ENCODE measurements around the gene VPS26A. TPM values are rescaled to one million over a fixed set of nuclear protein-coding genes. Genes with fewer than 3 reads are reported as not detected.
A peak's percentile ranks its signal among the peaks of the same experiment; 100 is the strongest.

VPS26A gene
- total RNA-seq: 28.4 and 31.1 TPM in 2 replicates

- H3K27ac Mint-ChIP-seq: peak within 1 kb of the TSS; percentile 86
- H3K9me3 Mint-ChIP-seq: no peaks in the 10 kb centered on the region
- no peaks in the 10 kb centered on the region for H3K36me3 Mint-ChIP-seq (ENCODE audit: low read depth)
- peak within 1 kb of the TSS; percentile 94 for H3K4me3 Mint-ChIP-seq (ENCODE audit: low read depth)
- DNase-seq (ENCODE audit: low spot score): peak; percentile 98
- H3K4me1 Mint-ChIP-seq (ENCODE audit: low read depth): peaks cover 21% of the 10 kb centered on the region
- H3K27me3 Mint-ChIP-seq (ENCODE audit: low read depth): no peaks in the 10 kb centered on the region
- intact Hi-C loops (cut with micrococcal nuclease): loop anchor here (1.0 to 10.0 kb wide), 4 partner anchors 34 to 223 kb away; partner anchors contain the start of genes DDX50 and HKDC1
Measured at GRCh38 chr10:69123747-69124562, at the start of gene VPS26A. Gene VPS26A (plus strand): TSS chr10:69124178. CDS start chr10:69124278, 100 bp downstream.

- no peak overlapping the region for H3K27ac Mint-ChIP-seq
- no peak for DNase-seq (ENCODE audit: low spot score)
- H3K4me1 Mint-ChIP-seq (ENCODE audit: low read depth): peaks cover 12% of the 10 kb centered on the region
- H3K9me3 Mint-ChIP-seq: no peaks in the 10 kb centered on the region
- intact Hi-C loops (cut with micrococcal nuclease): no loop called here
- no peak overlapping the region for H3K4me3 Mint-ChIP-seq (ENCODE audit: low read depth)
- no peaks in the 10 kb centered on the region for H3K36me3 Mint-ChIP-seq (ENCODE audit: low read depth)
- H3K27me3 Mint-ChIP-seq (ENCODE audit: low read depth): no peaks in the 10 kb centered on the region
Measured at GRCh38 chr10:69074532-69074931, 49.4 kb upstream of the VPS26A start.

- Mint-ChIP-seq H3K4me3 (ENCODE audit: low read depth) (no peak overlapping the region), H3K27ac (no peak overlapping the region), H3K9me3 (no peaks in the 10 kb centered on the region)
Measured at GRCh38 chr10:69075431-69075830, 48.5 kb upstream of the VPS26A start.

GRCh38 chr10:69078311-69078710 lies 45.7 kb upstream of the VPS26A start:
- DNase-seq (ENCODE audit: low spot score): no peak
- no peaks in the 10 kb centered on the region for H3K27me3 Mint-ChIP-seq (ENCODE audit: low read depth)
- H3K27ac Mint-ChIP-seq: no peak overlapping the region
- H3K4me3 Mint-ChIP-seq (ENCODE audit: low read depth): no peak overlapping the region
- H3K9me3 Mint-ChIP-seq: no peaks in the 10 kb centered on the region
- no peaks in the 10 kb centered on the region for H3K36me3 Mint-ChIP-seq (ENCODE audit: low read depth)
- peaks cover 10% of the 10 kb centered on the region for H3K4me1 Mint-ChIP-seq (ENCODE audit: low read depth)
- intact Hi-C loops (cut with micrococcal nuclease): no loop called here

More at GRCh38 chr10:69075431-69075830, 48.5 kb upstream of the VPS26A start:
- Mint-ChIP-seq H3K4me1 (ENCODE audit: low read depth) (peaks cover 14% of the 10 kb centered on the region), H3K27me3 (ENCODE audit: low read depth) (no peaks in the 10 kb centered on the region), H3K36me3 (ENCODE audit: low read depth) (no peaks in the 10 kb centered on the region)
- intact Hi-C loops (cut with micrococcal nuclease): no loop called here
- no peak for DNase-seq (ENCODE audit: low spot score)

GRCh38 chr10:69080226-69080625 lies 43.8 kb upstream of the VPS26A start:
- intact Hi-C loops (cut with micrococcal nuclease): no loop called here
- no peak for DNase-seq (ENCODE audit: low spot score)
- no peak overlapping the region for H3K27ac Mint-ChIP-seq
- no peaks in the 10 kb centered on the region for H3K36me3 Mint-ChIP-seq (ENCODE audit: low read depth)
- H3K4me1 Mint-ChIP-seq (ENCODE audit: low read depth): peaks cover 7% of the 10 kb centered on the region
- H3K4me3 Mint-ChIP-seq (ENCODE audit: low read depth): no peak overlapping the region
- no peaks in the 10 kb centered on the region for H3K27me3 Mint-ChIP-seq (ENCODE audit: low read depth)
- no peaks in the 10 kb centered on the region for H3K9me3 Mint-ChIP-seq

GRCh38 chr10:69086001-69086509 lies 37.9 kb upstream of the VPS26A start:
- intact Hi-C loops (cut with micrococcal nuclease): loop anchor here (5.0 kb wide), 2 partner anchors 116 to 184 kb away; partner anchors contain the start of gene DDX50
- peaks cover 33% of the 10 kb centered on the region for H3K4me1 Mint-ChIP-seq (ENCODE audit: low read depth)
- peak overlapping the region; percentile 74 for H3K4me3 Mint-ChIP-seq (ENCODE audit: low read depth)
- peaks cover 31% of the 10 kb centered on the region for H3K36me3 Mint-ChIP-seq (ENCODE audit: low read depth)
- H3K9me3 Mint-ChIP-seq: no peaks in the 10 kb centered on the region
- peak overlapping the region; percentile 90 for H3K27ac Mint-ChIP-seq
- no peak for DNase-seq (ENCODE audit: low spot score)
- H3K27me3 Mint-ChIP-seq (ENCODE audit: low read depth): no peaks in the 10 kb centered on the region

GRCh38 chr10:69087590-69088470 lies 36.1 kb upstream of the VPS26A start, which contains the start of gene SRGN:
Gene SRGN (plus strand): TSS chr10:69088103. CDS start chr10:69088158, 55 bp downstream.
- H3K4me3 Mint-ChIP-seq (ENCODE audit: low read depth): peak within 1 kb of the TSS; percentile 91
- H3K36me3 Mint-ChIP-seq (ENCODE audit: low read depth): peaks cover 42% of the 10 kb centered on the region
- intact Hi-C loops (cut with micrococcal nuclease): loop anchor here (1.0 to 5.0 kb wide), 9 partner anchors 22 to 186 kb away; partner anchors contain the start of genes DDX50 and SUPV3L1
- no peaks in the 10 kb centered on the region for H3K9me3 Mint-ChIP-seq
- peaks cover 43% of the 10 kb centered on the region for H3K4me1 Mint-ChIP-seq (ENCODE audit: low read depth)
- peak; percentile 82 for DNase-seq (ENCODE audit: low spot score)
- H3K27me3 Mint-ChIP-seq (ENCODE audit: low read depth): no peaks in the 10 kb centered on the region
- H3K27ac Mint-ChIP-seq: peak within 1 kb of the TSS; percentile 91

GRCh38 chr10:69088471-69088769 lies 35.6 kb upstream of the VPS26A start:
- DNase-seq (ENCODE audit: low spot score): no peak
- H3K27me3 Mint-ChIP-seq (ENCODE audit: low read depth): no peaks in the 10 kb centered on the region
- peaks cover 49% of the 10 kb centered on the region for H3K4me1 Mint-ChIP-seq (ENCODE audit: low read depth)
- H3K27ac Mint-ChIP-seq: peak overlapping the region; percentile 91
- no peaks in the 10 kb centered on the region for H3K9me3 Mint-ChIP-seq
- intact Hi-C loops (cut with micrococcal nuclease): loop anchor here (2.0 to 5.0 kb wide), 3 partner anchors 92 to 186 kb away; partner anchors contain the start of genes DDX50 and SUPV3L1
- H3K36me3 Mint-ChIP-seq (ENCODE audit: low read depth): peaks cover 48% of the 10 kb centered on the region
- H3K4me3 Mint-ChIP-seq (ENCODE audit: low read depth): peak overlapping the region; percentile 91

GRCh38 chr10:69088801-69089501 lies 35.0 kb upstream of the VPS26A start:
- Mint-ChIP-seq H3K36me3 (ENCODE audit: low read depth) (peaks cover 53% of the 10 kb centered on the region), H3K27ac (peak overlapping the region; percentile 91), H3K4me1 (ENCODE audit: low read depth) (peaks cover 54% of the 10 kb centered on the region), H3K27me3 (ENCODE audit: low read depth) (no peaks in the 10 kb centered on the region), H3K4me3 (ENCODE audit: low read depth) (peak overlapping the region; percentile 91), H3K9me3 (no peaks in the 10 kb centered on the region)
- intact Hi-C loops (cut with micrococcal nuclease): loop anchor here (2.0 to 5.0 kb wide), 3 partner anchors 92 to 187 kb away; partner anchors contain the start of genes DDX50 and SUPV3L1
- peak; percentile 52 for DNase-seq (ENCODE audit: low spot score)

- intact Hi-C loops (cut with micrococcal nuclease): loop anchor here (1.0 to 5.0 kb wide), 5 partner anchors 33 to 188 kb away; partner anchors contain the start of genes DDX50, KIFBP and SUPV3L1
- DNase-seq (ENCODE audit: low spot score): peak; percentile 83
- Mint-ChIP-seq H3K27me3 (ENCODE audit: low read depth) (no peaks in the 10 kb centered on the region), H3K9me3 (no peaks in the 10 kb centered on the region), H3K4me1 (ENCODE audit: low read depth) (peaks cover 55% of the 10 kb centered on the region), H3K4me3 (ENCODE audit: low read depth) (peak overlapping the region; percentile 91), H3K27ac (peak overlapping the region; percentile 91), H3K36me3 (ENCODE audit: low read depth) (peaks cover 57% of the 10 kb centered on the region)
Measured at GRCh38 chr10:69089638-69090599, 34.1 kb upstream of the VPS26A start.

DNA sequence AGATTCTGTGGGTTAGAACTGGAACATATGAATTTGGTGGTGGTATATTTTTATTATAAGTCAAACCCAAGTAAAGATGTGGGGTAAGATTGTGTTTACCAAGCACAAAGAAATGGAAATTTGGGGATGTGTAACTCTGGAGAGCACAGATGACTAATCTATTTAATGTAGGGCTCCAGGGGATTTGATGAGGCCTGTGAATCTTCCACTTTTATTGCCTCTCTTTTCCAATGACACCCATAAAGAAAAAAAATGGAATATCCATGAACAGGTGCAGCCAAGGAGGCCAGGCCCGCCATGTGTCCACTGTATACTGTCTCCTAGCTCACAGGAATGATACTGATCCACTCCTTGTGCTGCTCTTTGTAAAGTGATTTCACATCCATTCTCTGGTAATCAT lies 33.3 kb upstream of the VPS26A start:
- no peak for DNase-seq (ENCODE audit: low spot score)
- Mint-ChIP-seq H3K27ac (peak overlapping the region; percentile 91), H3K27me3 (ENCODE audit: low read depth) (no peaks in the 10 kb centered on the region), H3K36me3 (ENCODE audit: low read depth) (peaks cover 63% of the 10 kb centered on the region), H3K4me3 (ENCODE audit: low read depth) (peak overlapping the region; percentile 91), H3K9me3 (no peaks in the 10 kb centered on the region), H3K4me1 (ENCODE audit: low read depth) (peaks cover 50% of the 10 kb centered on the region)
- intact Hi-C loops (cut with micrococcal nuclease): loop anchor here (1.0 kb wide), 2 partner anchors 33 to 102 kb away; partner anchors contain the start of gene KIFBP
